Measurements from ENCODE around the gene PRKCB.

Gene PRKCB

DNA sequence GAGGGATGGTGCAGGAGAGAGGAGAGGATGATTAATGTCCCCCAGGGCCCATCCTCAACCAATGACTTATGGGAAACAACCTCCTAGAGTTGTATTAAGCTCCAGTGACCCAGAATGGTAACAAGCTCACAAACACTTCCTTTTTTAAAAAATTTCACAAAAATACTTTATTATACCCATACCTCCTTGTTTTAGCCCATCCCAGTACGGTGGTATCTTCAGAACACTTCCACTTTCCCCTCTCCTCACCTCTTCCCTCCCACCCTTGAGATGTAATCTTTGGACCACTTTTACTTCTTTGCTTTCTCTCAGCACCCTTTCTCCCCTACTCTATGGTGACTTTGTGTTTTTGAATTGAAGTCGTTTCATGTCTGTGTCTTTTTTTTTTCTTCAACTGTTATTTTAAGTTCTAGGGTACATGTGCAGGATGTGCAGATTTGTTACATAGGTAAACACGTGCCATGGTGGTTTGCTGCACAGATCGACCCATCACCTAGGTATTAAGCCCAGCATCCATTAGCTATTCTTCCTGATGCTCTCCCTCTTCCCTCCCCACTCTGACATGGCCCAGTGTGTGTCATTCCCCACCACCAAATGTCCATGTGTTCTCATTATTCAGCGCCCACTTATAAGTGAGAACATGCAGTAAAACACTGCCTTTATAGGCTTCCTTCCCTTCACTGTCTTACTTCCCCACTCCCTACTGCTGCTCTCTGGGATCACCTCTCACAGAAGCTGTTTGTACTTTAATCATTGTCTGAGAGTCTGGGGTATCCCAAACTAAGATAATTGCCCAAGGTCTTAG, 124.5 kb downstream of the PRKCB start:
- Histone ChIP-seq H3K27me3 (ENCODE audit: control insufficient read depth in 2 of 2, insufficient read depth in 2 of 2, low read length in 2 of 2) (no peaks in the 10 kb centered on the region), H3K4me1 (ENCODE audit: control insufficient read depth in 2 of 2, insufficient read depth in 2 of 2, low read length in 2 of 2) (peaks cover 0 to 4% of the 10 kb centered on the region in 2 donors), H3K9me3 (ENCODE audit: control insufficient read depth in 2 of 2, low read length in 2 of 2) (no peaks in the 10 kb centered on the region), H3K9ac (ENCODE audit: low read depth in 1 of 2, low read length in 2 of 2) (no peak overlapping the region), H3K36me3 (ENCODE audit: control insufficient read depth in 2 of 2, insufficient read depth in 2 of 2, low read length in 2 of 2) (no peaks in the 10 kb centered on the region), H3K27ac (ENCODE audit: low read depth in 2 of 2, low read length in 2 of 2) (no peak overlapping the region), H3K4me3 (ENCODE audit: low read length in 2 of 2) (no peak overlapping the region)

DNA sequence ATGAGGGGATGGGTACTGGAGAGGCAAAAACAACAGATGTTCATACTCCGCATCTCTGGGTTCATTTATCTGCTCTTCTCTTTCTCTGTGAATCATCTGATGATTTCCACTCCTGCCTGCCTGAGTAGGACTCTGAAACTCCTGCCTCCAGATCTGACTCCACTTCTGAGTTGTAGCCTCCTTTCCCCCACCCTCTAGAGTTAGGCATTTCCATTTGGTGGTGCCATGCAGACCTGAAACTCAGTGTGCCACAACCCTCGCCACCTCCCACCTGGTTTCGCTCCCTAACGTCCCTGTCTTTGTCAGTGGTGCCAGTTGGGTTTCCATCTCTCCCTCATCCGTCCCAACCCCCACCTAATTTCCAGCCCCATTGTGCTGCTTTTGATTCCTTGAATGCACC, 126.2 kb downstream of the PRKCB start:
- H3K27ac ChIP-seq (ENCODE audit: low read depth in 2 of 2, low read length in 2 of 2): no peak overlapping the region

DNA sequence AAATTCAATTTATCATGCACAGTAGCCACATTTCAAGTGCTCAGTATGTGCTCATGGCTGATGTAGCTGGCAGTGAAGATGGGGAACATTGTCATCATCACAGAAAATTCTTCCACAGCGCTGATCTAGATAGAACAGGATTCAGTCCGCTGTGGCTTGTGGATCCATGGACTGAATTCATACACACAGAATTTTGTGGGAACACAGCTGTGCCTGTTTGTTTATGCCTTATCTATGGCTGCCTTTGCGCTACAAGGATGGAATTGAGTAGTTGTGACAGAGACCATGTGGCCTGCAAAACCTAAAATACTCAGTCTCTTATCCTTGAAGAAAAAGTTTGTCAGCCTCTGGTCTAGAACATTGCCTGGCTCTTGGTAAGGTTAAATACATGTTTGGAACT, 128.4 kb downstream of the PRKCB start:
- Histone ChIP-seq H3K36me3 (ENCODE audit: control insufficient read depth in 2 of 2, insufficient read depth in 2 of 2, low read length in 2 of 2) (no peaks in the 10 kb centered on the region), H3K27ac (ENCODE audit: low read depth in 2 of 2, low read length in 2 of 2) (no peak overlapping the region), H3K9me3 (ENCODE audit: control insufficient read depth in 2 of 2, low read length in 2 of 2) (no peaks in the 10 kb centered on the region), H3K9ac (ENCODE audit: low read depth in 1 of 2, low read length in 2 of 2) (no peak overlapping the region), H3K4me3 (ENCODE audit: low read length in 2 of 2) (no peak overlapping the region), H3K27me3 (ENCODE audit: control insufficient read depth in 2 of 2, insufficient read depth in 2 of 2, low read length in 2 of 2) (no peaks in the 10 kb centered on the region), H3K4me1 (ENCODE audit: control insufficient read depth in 2 of 2, insufficient read depth in 2 of 2, low read length in 2 of 2) (peaks cover 0 to 4% of the 10 kb centered on the region in 2 donors)

More for the DNA sequence above, 126.2 kb downstream of the PRKCB start:
- H3K4me3 ChIP-seq (ENCODE audit: low read length in 2 of 2): no peak overlapping the region
- H3K9me3 ChIP-seq (ENCODE audit: control insufficient read depth in 2 of 2, low read length in 2 of 2): no peaks in the 10 kb centered on the region
- H3K36me3 ChIP-seq (ENCODE audit: control insufficient read depth in 2 of 2, insufficient read depth in 2 of 2, low read length in 2 of 2): no peaks in the 10 kb centered on the region
- H3K9ac ChIP-seq (ENCODE audit: low read depth in 1 of 2, low read length in 2 of 2): no peak overlapping the region
- peaks cover 0 to 4% of the 10 kb centered on the region in 2 donors for H3K4me1 ChIP-seq (ENCODE audit: control insufficient read depth in 2 of 2, insufficient read depth in 2 of 2, low read length in 2 of 2)
- H3K27me3 ChIP-seq (ENCODE audit: control insufficient read depth in 2 of 2, insufficient read depth in 2 of 2, low read length in 2 of 2): no peaks in the 10 kb centered on the region

DNA sequence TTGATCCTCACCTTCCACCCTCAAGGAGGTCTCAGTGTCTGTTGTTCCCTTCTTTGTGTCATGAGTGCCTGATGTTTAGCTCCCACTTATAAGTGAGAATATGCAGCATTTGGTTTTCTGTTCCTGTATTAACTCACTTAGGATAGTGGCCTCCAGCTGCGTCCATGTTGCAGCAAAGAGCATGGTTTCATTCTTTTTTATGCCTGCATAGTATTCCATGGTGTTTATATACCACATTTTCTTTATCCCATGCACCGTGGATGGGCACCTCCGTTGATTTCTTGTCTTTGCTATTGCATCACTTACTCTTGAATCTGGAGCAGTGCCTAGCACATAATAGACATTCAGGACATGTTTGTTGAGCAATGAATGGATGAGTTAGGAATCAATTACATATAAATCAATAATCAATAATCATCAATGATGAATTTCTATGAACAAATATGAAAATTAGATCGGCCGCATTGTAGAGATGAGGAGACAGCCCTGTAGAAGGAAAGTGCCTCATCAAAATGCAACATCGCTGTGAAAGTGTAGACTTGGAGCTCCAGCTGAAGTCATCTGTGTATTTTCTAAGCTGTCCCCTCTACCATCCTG, 129.5 kb downstream of the PRKCB start:
- no peak overlapping the region for H3K27ac ChIP-seq (ENCODE audit: low read depth in 2 of 2, low read length in 2 of 2)
- no peaks in the 10 kb centered on the region for H3K9me3 ChIP-seq (ENCODE audit: control insufficient read depth in 2 of 2, low read length in 2 of 2)
- no peak overlapping the region for H3K4me3 ChIP-seq (ENCODE audit: low read length in 2 of 2)
- no peaks in the 10 kb centered on the region for H3K4me1 ChIP-seq (ENCODE audit: control insufficient read depth in 2 of 2, insufficient read depth in 2 of 2, low read length in 2 of 2)
- no peak overlapping the region for H3K9ac ChIP-seq (ENCODE audit: low read depth in 1 of 2, low read length in 2 of 2)
- H3K27me3 ChIP-seq (ENCODE audit: control insufficient read depth in 2 of 2, insufficient read depth in 2 of 2, low read length in 2 of 2): no peaks in the 10 kb centered on the region
- H3K36me3 ChIP-seq (ENCODE audit: control insufficient read depth in 2 of 2, insufficient read depth in 2 of 2, low read length in 2 of 2): no peaks in the 10 kb centered on the region

DNA sequence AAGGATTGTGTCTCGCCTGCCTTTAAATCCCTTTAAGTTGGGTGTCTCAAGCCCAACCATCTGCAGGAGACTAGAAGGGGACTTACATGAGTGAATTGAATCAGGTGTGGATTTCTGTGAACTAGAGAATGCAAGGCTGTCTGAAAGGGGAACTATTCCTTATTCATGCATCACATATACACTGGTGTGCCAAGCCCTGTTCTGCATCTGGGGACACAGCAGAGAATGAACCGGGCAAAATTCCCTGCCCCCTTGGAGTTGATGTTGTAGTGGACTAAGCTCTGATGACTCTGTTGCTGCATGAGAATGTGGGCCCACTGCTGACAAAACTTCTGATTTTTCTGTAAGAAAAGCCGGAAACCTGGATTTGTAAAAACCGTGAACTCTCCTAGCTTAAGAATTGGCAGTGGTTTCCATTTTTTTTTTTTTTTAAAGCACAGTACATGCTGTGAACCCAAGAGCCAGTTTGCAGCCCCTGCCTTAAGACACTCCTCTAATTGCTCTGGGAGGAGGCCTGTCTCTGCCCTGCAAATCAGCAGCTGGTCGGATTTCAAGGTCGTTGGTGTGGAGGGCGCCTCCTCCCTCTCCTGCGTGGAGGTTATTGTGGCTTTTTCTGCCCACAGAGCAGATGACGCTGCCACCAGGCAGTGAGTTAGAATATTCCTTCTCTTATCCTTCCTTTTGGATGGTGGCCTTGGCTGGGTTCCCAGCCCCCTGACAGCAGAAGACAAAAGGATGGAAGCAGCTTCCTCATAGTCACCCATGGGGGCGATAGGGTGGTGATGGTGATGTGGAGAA, 131.0 kb downstream of the PRKCB start:
- Histone ChIP-seq H3K36me3 (ENCODE audit: control insufficient read depth in 2 of 2, insufficient read depth in 2 of 2, low read length in 2 of 2) (no peaks in the 10 kb centered on the region), H3K9me3 (ENCODE audit: control insufficient read depth in 2 of 2, low read length in 2 of 2) (no peaks in the 10 kb centered on the region), H3K4me3 (ENCODE audit: low read length in 2 of 2) (no peak overlapping the region), H3K4me1 (ENCODE audit: control insufficient read depth in 2 of 2, insufficient read depth in 2 of 2, low read length in 2 of 2) (no peaks in the 10 kb centered on the region), H3K27me3 (ENCODE audit: control insufficient read depth in 2 of 2, insufficient read depth in 2 of 2, low read length in 2 of 2) (no peaks in the 10 kb centered on the region), H3K9ac (ENCODE audit: low read depth in 1 of 2, low read length in 2 of 2) (no peak overlapping the region), H3K27ac (ENCODE audit: low read depth in 2 of 2, low read length in 2 of 2) (no peak overlapping the region)

DNA sequence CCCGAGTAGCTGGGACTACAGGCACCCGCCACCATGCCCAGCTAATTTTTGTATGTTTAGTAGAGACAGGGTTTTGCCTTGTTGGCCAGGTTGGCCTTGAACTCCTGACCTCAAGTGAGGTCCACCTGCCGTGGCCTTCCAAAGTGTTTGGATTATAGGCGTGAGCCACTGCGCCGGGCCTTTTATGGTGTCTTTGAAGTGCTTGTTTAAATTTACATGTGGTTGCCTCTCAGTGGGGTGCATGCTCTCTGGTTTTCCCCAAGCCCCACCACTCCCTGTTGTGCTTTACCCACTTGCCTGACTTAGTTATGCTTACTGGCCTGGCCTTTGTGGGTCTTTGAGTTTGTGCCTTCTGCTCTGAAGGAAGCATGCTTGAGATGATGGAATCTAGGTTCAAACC, 132.0 kb downstream of the PRKCB start:
- no peak overlapping the region for H3K9ac ChIP-seq (ENCODE audit: low read depth in 1 of 2, low read length in 2 of 2)

DNA sequence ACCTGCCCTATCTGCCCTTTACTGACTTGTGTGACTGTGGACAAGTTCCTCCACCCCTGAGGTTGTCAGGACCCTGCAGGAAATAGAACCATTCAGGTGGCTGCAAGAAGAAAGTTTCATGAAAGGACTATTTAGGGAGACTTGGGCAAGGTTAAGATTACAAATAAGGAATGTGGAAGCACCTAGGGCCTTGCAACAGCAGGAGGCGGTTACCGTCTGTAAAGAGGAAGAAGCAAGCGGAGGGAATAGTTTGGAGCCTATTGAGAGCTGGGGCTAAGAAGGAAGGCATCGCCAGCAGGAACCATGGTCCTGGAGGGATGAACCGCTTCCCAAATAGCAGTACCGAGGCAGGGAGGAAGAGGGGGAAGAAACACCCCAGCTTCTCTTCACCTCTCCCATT, 132.4 kb downstream of the PRKCB start:
- Histone ChIP-seq H3K36me3 (ENCODE audit: control insufficient read depth in 2 of 2, insufficient read depth in 2 of 2, low read length in 2 of 2) (no peaks in the 10 kb centered on the region), H3K27me3 (ENCODE audit: control insufficient read depth in 2 of 2, insufficient read depth in 2 of 2, low read length in 2 of 2) (no peaks in the 10 kb centered on the region), H3K9ac (ENCODE audit: low read depth in 1 of 2, low read length in 2 of 2) (no peak overlapping the region), H3K4me1 (ENCODE audit: control insufficient read depth in 2 of 2, insufficient read depth in 2 of 2, low read length in 2 of 2) (no peaks in the 10 kb centered on the region), H3K4me3 (ENCODE audit: low read length in 2 of 2) (no peak overlapping the region), H3K27ac (ENCODE audit: low read depth in 2 of 2, low read length in 2 of 2) (no peak overlapping the region), H3K9me3 (ENCODE audit: control insufficient read depth in 2 of 2, low read length in 2 of 2) (no peaks in the 10 kb centered on the region)

More for the DNA sequence above, 132.0 kb downstream of the PRKCB start:
- no peak overlapping the region for H3K27ac ChIP-seq (ENCODE audit: low read depth in 2 of 2, low read length in 2 of 2)
- H3K4me1 ChIP-seq (ENCODE audit: control insufficient read depth in 2 of 2, insufficient read depth in 2 of 2, low read length in 2 of 2): no peaks in the 10 kb centered on the region
- H3K27me3 ChIP-seq (ENCODE audit: control insufficient read depth in 2 of 2, insufficient read depth in 2 of 2, low read length in 2 of 2): no peaks in the 10 kb centered on the region
- no peaks in the 10 kb centered on the region for H3K36me3 ChIP-seq (ENCODE audit: control insufficient read depth in 2 of 2, insufficient read depth in 2 of 2, low read length in 2 of 2)
- no peaks in the 10 kb centered on the region for H3K9me3 ChIP-seq (ENCODE audit: control insufficient read depth in 2 of 2, low read length in 2 of 2)
- H3K4me3 ChIP-seq (ENCODE audit: low read length in 2 of 2): no peak overlapping the region

DNA sequence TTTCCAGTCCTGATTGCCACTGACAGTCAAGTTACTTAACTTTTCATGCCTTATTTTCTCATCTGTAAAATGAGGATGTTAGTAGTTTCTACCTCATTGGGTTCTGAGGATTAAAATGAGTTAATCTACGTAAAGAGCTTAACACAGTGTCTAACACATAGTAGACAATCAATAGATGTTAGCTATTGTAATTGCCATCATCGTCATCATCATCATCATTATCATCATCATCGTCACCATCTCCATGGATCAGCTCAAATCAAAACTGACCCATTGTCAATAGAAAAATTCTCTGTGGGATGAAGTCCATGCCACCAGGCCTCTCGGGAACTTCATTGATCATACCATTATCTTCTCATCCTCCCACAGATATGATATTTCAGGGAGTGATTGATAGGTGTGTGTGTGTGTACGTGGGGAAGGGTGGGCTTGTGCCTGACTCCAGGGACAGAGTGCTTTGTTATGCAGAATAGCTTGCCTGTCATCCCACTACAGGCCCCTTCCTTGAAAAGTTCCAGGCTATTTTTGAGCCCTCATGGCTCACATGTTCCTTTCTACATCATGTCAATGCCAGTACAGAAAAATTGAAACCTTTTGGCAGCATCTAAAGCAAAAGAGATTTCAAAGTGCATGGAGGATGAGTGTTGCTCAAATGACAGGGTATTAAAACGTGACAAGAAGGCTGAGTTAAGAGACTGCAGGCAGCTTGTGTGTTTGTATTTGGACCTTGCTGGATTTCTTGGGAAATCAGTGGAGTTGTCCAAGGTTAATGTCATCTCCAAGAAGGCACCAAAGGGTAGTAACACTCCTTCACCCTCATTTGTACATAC, 133.9 kb downstream of the PRKCB start:
- no peak overlapping the region for H3K4me3 ChIP-seq (ENCODE audit: low read length in 2 of 2)
- no peaks in the 10 kb centered on the region for H3K9me3 ChIP-seq (ENCODE audit: control insufficient read depth in 2 of 2, low read length in 2 of 2)
- no peaks in the 10 kb centered on the region for H3K36me3 ChIP-seq (ENCODE audit: control insufficient read depth in 2 of 2, insufficient read depth in 2 of 2, low read length in 2 of 2)
- H3K27ac ChIP-seq (ENCODE audit: low read depth in 2 of 2, low read length in 2 of 2): no peak overlapping the region
- no peaks in the 10 kb centered on the region for H3K27me3 ChIP-seq (ENCODE audit: control insufficient read depth in 2 of 2, insufficient read depth in 2 of 2, low read length in 2 of 2)
- no peak overlapping the region for H3K9ac ChIP-seq (ENCODE audit: low read depth in 1 of 2, low read length in 2 of 2)
- H3K4me1 ChIP-seq (ENCODE audit: control insufficient read depth in 2 of 2, insufficient read depth in 2 of 2, low read length in 2 of 2): no peaks in the 10 kb centered on the region

DNA sequence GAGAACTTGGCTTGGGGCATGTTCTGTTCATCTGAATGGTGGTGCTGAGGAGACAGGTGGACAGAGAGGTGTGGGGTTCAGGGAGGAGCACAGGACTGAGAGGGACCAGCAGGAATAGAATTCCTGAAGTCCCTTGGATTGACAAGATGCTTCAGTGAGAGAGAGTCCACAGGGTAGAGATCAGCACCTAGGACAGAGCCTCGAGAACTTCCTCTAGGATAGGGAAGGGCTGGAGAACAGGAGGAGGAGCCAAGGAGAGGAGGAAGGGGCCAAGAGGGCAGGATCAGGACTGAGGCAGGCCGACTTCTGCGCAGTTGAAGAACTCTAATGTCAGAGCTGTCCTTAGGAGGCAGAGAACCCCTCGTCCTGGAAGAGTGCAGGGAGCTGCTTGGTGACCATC, 138.4 kb downstream of the PRKCB start:
- Histone ChIP-seq H3K36me3 (ENCODE audit: control insufficient read depth in 2 of 2, insufficient read depth in 2 of 2, low read length in 2 of 2) (no peaks in the 10 kb centered on the region), H3K4me1 (ENCODE audit: control insufficient read depth in 2 of 2, insufficient read depth in 2 of 2, low read length in 2 of 2) (no peaks in the 10 kb centered on the region), H3K9ac (ENCODE audit: low read depth in 1 of 2, low read length in 2 of 2) (no peak overlapping the region), H3K27ac (ENCODE audit: low read depth in 2 of 2, low read length in 2 of 2) (no peak overlapping the region), H3K9me3 (ENCODE audit: control insufficient read depth in 2 of 2, low read length in 2 of 2) (no peaks in the 10 kb centered on the region), H3K27me3 (ENCODE audit: control insufficient read depth in 2 of 2, insufficient read depth in 2 of 2, low read length in 2 of 2) (no peaks in the 10 kb centered on the region), H3K4me3 (ENCODE audit: low read length in 2 of 2) (no peak overlapping the region)

Measured in mucosa of rectum (tissue), 2 donors.